Fibroblast of skin of right quadriceps (primary cell): ENCODE measurements around the gene DZANK1.
"Not testable (repeated sequence)": the region's sequence is repeated elsewhere in the genome, so short reads cannot be mapped to it uniquely, and the experiment has no call there.

ENCODE experiments used
- DNase-seq: peaks from one replicate; pipeline ENCODE4 v3.0.0-alpha.2; 2013

The DZANK1 gene

DNA sequence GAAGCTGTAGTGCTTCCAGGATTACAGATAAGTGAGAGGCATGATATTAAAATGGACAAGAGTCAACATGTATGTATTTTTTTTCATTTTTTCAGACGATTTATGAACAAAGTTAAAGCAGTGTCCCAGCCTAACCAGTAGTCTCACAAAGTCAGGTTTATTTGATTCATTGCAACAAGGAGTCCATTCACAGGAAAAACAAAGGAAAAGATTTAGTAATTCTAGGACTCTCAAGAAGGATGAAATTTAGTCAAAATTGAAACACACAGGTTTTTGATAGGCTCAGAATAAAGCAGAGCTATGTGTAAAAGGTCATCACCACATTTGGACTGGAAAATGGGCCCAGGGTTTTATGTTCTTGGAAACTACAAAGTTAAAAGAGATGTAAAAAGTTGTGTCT is 94.5 kb downstream of the DZANK1 start:
- no peak for DNase-seq

DNA sequence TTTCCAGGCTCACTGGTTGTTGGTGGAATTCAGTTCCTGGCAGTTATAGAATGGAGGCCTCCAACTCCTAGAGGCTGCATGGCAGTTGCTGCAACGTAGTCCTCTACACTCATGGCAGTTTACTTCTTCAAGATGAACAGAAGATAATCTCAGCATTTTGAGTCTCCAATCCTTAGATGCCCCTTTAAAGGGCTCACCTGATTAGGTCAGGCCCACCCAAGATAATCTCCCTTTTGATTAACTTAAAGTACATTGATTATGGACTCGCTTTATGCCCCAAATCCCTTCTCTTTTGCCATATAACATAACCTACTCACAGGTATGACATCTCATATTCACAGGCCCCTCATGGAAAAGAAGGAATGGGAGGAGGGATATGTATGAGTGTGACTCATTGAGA is 102.1 kb downstream of the DZANK1 start:
- no peak for DNase-seq

GRCh38 chr20:18363708-18364107 is 103.1 kb downstream of the DZANK1 start:
- no peak for DNase-seq

- no peak for DNase-seq
Observed at GRCh38 chr20:18362916-18363315, 103.9 kb downstream of the DZANK1 start.

DNA sequence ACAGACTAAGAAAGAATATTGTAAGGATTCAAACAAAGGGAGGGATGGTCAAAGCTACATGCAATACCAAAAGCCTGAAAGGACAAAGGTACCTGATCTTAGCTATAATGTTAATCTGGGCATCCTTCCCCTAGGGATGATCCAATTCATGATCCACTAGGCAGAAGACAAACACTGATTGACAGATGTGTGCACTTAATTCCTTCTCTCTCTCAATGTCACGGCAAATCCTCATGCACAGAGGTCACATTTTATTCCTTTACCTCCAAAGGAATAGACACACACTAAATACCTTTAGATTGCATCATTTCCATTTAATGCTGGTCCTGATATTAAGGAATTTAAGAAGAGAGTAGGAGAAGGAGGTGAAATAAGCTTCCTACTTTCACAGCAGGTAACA is 105.2 kb downstream of the DZANK1 start:
- no peak for DNase-seq

DNA sequence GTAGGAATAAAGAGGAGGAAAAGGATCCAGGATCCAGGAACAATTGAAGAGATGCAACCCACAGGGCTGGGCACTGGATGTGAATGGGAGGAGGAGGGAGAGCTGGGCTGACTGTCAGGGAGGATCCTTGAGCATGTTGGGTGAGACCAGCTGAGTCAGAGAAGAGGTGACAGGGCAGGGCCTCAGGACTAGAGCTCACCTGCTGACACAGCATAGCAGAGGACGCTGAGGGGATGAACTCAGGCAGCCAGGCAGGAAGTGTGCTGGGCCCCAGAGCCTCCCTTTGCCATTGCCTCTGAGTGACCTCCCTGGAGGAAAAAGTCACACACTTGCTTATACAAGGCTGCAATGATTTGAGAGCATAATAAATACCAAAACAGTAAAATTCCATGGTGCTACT is 106.2 kb downstream of the DZANK1 start:
- no peak for DNase-seq

DNA sequence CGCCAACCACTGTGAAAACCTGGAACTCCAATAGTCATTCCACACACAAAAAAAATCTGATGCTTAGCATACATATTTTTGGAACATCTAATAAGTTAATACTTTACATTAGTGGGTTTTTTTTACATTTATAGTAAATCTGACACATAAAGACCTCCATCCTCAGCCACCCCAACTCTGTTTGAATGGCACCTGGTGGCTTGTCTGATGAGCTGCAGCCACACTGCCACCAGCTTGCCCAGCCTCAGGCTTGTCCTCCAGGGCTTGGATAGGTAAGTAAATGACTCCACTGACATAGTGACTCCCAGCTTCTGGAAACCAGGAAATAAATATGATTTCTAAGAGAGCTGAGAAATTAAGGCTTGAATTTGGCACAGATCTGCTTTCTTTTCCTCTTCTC is 107.0 kb downstream of the DZANK1 start:
- DNase-seq: no peak

- not testable (repeated sequence) for DNase-seq
Observed at GRCh38 chr20:18349749-18350148, 117.1 kb downstream of the DZANK1 start.
